T-helper 9 cell (primary cell): ENCODE results near the gene PAX8.

ENCODE experiments used
- DNase-seq: peaks from one replicate; pipeline ENCODE4 v3.0.0-alpha.2; 2020

PAX8 gene

GRCh38 chr2:113181258-113182051 is 97.3 kb downstream of the PAX8 start:
- no peak for DNase-seq

- DNase-seq, result no peak
These were observed 98.4 kb downstream of the PAX8 start for GRCh38 chr2:113180131-113180946.

DNA sequence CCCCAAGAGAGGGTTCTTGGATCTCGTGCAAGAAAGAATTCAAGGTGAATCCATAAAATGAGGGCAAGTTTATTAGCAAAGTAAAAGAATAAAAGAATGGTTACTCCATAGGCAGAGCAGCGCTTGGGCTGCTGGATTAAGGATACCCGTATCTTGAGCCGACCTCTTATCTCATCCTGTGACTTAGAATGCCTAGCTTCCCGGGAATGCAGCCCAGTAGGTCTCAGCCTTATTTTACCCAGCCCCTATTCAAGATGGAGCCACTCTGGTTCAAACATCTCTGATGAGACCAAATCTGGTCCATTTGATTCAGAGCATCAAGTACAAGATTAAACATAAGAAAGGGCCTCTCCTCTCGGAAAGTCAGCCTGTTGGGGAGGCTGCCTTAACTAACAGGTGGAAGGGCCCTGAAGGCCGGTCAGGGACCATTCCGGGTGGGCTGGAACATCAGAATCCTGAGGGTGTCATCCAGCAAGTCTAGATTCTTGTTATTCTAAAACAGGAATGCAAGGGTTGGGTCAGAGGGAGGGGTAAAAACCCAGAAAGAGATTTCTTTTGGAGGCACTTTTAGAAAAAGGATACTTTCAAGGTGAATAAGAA is 99.2 kb downstream of the PAX8 start:
- no peak for DNase-seq

GRCh38 chr2:113178891-113179290 is 99.8 kb downstream of the PAX8 start:
- peak; percentile 27 for DNase-seq

GRCh38 chr2:113178069-113178746 is 100.5 kb downstream of the PAX8 start:
- DNase-seq, result no peak

GRCh38 chr2:113176696-113177355 is 101.9 kb downstream of the PAX8 start:
- no peak for DNase-seq

DNA sequence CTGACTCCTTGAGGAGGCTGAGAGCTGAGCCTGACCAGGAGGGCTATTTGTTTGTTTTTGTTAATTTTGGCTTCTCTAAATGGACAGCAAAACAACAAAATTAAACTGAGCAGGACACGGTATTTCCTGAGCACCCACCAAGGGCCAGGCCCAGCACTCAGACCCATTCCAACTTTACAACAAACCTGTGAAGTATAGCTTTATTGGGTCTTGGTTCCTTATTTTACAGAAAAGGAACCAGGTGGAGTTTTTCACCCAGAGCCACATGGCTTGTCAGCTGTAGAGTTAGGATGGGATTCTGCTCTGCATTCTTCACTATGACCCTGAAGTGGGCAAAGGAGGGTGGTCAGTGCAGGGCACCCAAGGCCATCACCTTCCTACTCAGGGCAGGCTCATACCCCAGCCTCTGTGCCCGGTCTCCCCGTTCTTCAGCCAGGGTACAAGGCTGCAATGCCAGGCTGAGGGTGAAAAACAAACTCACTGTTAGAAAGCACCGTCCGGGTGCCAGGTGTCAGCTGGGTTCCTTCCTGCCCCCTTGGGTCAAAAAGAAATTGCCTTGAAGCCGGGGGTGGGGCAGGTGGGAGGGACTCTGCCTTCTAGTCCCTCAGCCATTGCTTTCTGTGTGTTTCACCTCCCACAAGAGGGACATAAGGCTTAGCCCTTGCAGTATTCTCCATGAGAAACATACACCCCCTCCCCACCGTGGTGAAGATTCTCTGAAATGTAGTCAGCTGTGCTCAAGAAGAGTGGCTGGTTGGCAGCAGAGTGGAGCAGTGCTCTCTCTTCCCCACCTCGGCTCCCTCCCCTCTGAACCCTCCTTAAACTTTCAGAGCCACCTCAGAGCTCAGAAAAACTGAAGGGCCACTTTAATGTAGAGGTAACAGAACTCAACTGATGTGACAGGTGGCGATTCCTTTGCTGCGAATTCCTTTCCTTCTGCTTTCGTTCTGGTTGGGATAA is 102.7 kb downstream of the PAX8 start:
- no peak for DNase-seq

DNA sequence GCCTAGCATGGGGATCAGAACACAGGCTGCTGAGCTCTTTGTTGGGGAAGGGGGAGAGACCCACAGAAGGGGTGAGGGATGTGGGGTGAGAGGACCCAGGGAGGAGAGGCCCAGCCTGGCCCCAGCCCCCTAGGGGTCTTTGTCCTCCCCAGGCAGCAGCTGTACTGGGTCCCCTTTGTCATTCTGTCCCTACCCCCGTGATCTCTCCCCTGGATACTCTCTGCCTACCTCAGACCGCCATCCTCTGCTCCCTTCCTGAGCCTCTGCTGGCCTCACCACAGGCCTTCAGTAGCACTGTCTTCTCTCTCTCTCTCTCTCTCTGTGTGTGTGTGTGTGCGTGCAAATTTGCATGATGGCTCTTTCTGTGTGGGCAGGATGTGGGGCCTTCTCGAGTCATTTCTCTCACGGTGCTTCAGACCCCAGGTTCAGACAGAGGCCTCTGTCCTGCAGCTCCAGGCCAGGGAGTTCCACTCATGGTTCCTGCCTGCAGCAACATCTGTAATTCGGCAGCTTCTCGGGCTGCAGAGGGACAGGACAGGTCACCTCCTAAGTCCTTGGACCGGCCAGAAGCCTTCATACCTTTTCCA is 103.6 kb downstream of the PAX8 start:
- peak; percentile 44 for DNase-seq

DNA sequence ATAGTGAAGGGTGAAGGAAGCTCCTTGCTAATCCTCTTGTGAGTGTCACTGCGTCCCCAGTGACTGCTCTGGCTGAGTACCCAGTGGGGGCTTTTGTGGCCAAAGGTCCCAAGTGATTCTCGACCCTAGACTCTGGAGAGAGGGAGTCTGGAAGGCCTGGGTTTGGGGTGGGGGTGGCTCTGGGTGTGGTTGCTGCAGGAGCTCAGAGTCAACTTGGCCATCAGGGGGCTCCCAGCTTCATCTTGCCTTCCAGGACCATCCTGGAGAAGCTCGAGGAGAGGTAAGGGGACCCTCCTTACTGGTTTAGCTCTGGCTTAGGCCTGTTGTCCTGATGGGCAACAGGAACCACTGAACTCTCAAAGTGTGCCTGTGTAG is 104.4 kb downstream of the PAX8 start:
- no peak for DNase-seq

- peak; percentile 77 for DNase-seq
These were observed 105.0 kb downstream of the PAX8 start, which contains the start of gene PSD4 for GRCh38 chr2:113173542-113174375. Gene PSD4 (plus strand): TSS chr2:113173971. CDS start chr2:113182457, 8,486 bp downstream.

DNA sequence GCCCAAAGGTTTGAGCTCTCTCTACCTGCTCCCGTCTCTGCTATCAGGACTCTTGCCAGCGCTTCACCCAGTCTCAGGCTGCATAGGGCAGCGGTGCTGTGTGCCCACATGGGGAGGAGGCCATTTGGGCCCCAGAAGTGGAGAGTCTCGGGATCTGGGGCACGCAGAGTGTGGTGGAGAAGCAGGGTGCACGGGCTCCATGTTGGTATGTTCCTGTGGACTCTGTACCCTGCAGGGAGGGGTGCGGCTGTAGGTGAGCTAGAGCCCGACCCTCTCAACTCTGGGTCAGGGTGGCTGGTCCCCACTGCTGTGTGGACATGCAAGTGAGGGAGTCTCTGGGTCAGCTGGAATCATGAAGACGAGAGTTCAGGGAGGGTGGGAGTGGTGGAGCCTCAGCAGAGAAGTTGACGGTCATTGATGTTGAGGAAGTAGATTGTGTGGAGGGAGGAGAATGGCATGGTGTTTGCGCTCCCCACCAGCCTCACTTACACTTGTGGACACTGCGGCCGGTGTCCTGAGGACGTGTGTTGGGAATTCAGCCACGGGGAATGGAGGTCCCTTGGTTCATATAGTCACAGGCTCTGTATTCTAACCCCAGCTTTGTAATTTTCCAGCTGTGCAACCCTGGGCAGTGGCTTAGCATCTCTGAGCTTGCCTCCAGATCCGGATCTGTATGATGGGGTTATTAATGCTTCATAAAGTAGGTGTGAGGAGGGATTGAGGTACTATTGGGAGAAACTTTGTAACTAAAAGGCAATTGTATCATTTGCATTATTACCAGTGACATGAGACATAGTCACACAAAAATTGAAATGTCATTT is 105.8 kb downstream of the PAX8 start:
- DNase-seq, result no peak

DNA sequence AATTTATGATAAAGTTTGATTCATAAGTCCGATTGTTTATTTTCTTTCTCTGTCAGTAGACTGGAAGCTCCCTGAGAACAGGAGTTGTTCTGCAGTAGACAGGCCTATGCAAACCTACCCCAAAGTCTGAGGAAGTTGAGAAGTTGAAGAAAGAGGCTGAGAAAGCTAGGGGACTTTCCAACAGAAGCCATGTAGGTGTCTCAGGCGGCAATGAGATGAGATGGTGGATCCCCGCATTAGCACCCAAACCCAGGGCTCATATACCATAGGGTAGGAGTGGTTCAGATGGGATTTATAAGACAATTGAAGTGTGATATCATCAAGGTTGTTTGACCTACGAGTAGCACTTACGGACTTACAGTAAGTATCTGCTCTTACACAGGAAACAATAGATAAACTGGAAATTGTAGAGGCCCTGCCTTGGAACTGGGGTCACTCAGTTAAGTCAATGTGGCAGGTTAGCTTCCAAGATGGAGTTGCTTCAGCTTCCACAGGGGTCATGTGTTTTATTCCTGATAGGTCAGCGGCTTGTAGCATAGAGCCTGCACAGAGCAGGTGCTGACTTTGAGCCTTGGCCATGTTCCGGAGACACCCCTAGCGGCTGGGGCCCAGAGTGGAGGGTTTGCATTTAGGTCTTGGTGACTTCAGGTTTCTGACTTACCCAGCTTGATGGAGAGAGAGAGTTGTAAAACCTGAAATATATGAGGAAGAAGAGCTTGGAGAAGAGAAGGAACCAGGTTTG is 107.2 kb downstream of the PAX8 start:
- no peak for DNase-seq

DNA sequence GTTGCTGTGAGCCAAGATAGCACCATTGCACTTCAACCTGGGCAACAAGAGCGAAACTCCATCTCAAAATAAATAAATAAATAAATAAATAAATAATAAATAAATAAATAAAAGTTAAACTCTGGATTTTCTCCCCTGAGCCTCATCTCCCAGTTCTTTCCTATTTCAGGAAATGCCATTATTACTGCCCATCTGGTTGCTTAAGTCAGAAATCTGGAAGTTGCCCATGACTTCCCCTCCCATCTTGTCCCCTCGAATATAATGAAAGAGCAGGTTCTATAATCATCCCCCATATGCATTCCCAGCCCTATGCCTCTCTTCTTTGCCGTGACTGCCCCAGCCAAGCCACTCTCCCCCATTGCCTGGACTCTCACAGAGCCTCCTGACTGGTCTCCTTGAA is 109.1 kb downstream of the PAX8 start:
- no peak for DNase-seq

- DNase-seq, result no peak
These were observed 109.7 kb downstream of the PAX8 start for GRCh38 chr2:113169002-113169530.

- DNase-seq, result no peak
These were observed 110.8 kb downstream of the PAX8 start for GRCh38 chr2:113167962-113168340.

- DNase-seq, result no peak
These were observed 111.4 kb downstream of the PAX8 start for GRCh38 chr2:113167115-113167932.

DNA sequence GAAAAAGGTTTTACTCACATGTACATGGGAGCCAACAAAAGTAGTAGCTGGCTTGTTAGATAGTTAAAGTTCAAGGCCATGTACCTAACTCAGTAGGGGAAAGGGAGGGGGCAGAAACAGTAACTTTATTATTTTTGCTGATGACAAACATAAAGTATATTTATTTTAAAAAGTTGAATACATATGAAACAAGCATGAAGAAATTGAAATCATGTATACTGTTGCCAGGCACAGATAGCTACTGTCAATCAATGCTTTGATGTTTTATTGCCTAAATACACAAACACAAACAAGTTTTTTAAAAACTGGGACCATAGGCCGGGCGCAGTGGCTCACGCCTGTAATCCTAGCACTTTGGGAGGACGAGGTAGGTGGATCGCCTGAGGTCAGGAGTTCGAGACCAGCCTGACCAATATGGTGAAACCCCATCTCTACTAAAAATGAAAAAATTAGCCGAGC is 112.5 kb downstream of the PAX8 start:
- no peak for DNase-seq
